HG03097 (cell line): ENCODE results near the gene TUNAR.
"Not testable (repeated sequence)": the region's sequence is repeated elsewhere in the genome, so short reads cannot be mapped to it uniquely, and the experiment has no call there.

ENCODE experiments used
- ATAC-seq: cut with Tn5 transposase; IDR thresholded peaks from one replicate; pipeline ENCODE4 v1.9.1; 2021; ENCODE audit not compliant: unreplicated experiment, low FRiP score

TUNAR gene

GRCh38 chr14:95961481-95961880 is 84.8 kb downstream of the TUNAR start:
- no peak for ATAC-seq

GRCh38 chr14:95964901-95965300 is 88.3 kb downstream of the TUNAR start:
- no peak for ATAC-seq

GRCh38 chr14:95968048-95968447 is 91.4 kb downstream of the TUNAR start:
- ATAC-seq: not testable (repeated sequence)
